A549 (cell line): ENCODE data around the gene ZP3. TPM values are rescaled to one million over a fixed set of nuclear protein-coding genes. Genes with fewer than 3 reads are reported as not detected.

Experiments
- ATAC-seq, 2 experiments: fragments of 200-7000 bp in 1 of 2; fragments of >200 bp in 1 of 2; cut with Nextera tagmentation in 1 of 2; cut with Tn5 transposase in 1 of 2; 3 replicates each; pipeline versions ENCODE4 v1.8.0 to v1.9.1; 2018 to 2020; ENCODE audit warnings: mild to moderate bottlenecking in 1 of 2, moderate library complexity in 1 of 2
- CTCF ChIA-PET: fragments of 300-600 bp; sonication (Branson Sonifier 250); formaldehyde crosslinking; extraction: SDS; loops from one replicate; lab custom pipeline; 2021; ENCODE audit warnings: antibody characterized with exemption, inconsistent platforms; lab: Yijun Ruan, JAX
- POLR2A ChIA-PET: fragments of 350-600 bp; formaldehyde crosslinking; extraction: SDS; loops from one replicate; lab custom pipeline; 2021; ENCODE audit warnings: antibody characterized with exemption, inconsistent platforms; lab: Yijun Ruan, JAX
- DNase-seq, 2 experiments: peaks; one replicate each; pipeline versions ENCODE4 v3.0.0 to v3.0.0-alpha.2; 2011 to 2016; ENCODE audit warnings: low read depth in 1 of 2, low spot score in 1 of 2
- FAIRE-seq: peaks from 2 replicates; lab custom pipeline; 2011; peaks lifted over from hg19 to GRCh38; lab: Jason Lieb, UNC
- H3K27ac ChIP-seq, 2 experiments: fragments of >200 bp; sonication (Bioruptor Twin); formaldehyde crosslinking; 3 replicates each; pipeline ENCODE4 v1.5.1; 2016 to 2017
- H3K4me1 ChIP-seq: fragments of >200 bp; sonication (Bioruptor Twin); formaldehyde crosslinking; 3 replicates; pipeline ENCODE4 v1.6.1; 2016
- H3K4me2 ChIP-seq: fragments of >200 bp; sonication (Bioruptor Twin); formaldehyde crosslinking; 3 replicates; pipeline ENCODE4 v1.6.1; 2016
- H3K4me3 ChIP-seq: fragments of >200 bp; sonication (Bioruptor Twin); formaldehyde crosslinking; 3 replicates; pipeline ENCODE4 v1.5.1; 2016
- H3K9me3 ChIP-seq: fragments of >200 bp; sonication (Bioruptor Twin); formaldehyde crosslinking; 3 replicates; pipeline ENCODE4 v1.6.1; 2016
- BCL3 ChIP-seq: fragments of >200 bp; sonication (Bioruptor Twin); formaldehyde crosslinking; IDR thresholded peaks from 3 replicates; pipeline ENCODE4 v1.6.1; 2016
- BHLHE40 ChIP-seq: IDR thresholded peaks from 2 replicates; pipeline ENCODE4 v1.6.1; 2012; ENCODE audit warnings: low read depth, low read length, inconsistent platforms
- CEBPB ChIP-seq, 2 experiments: fragments of >200 bp in 1 of 2; sonication (Bioruptor Twin) in 1 of 2; formaldehyde crosslinking in 1 of 2; IDR thresholded peaks; 2 replicates each; pipeline ENCODE4 v1.6.1; 2012 to 2016
- CTCF ChIP-seq: fragments of >200 bp; sonication (Bioruptor Twin); formaldehyde crosslinking; IDR thresholded peaks from 3 replicates; pipeline ENCODE4 v1.5.1; 2016
- EHMT2 ChIP-seq: fragments of 200-600 bp; sonication (generic); IDR thresholded peaks from 2 replicates; pipeline ENCODE4 v1.6.1; 2016; ENCODE audit warnings: antibody characterized with exemption, low read depth, mild to moderate bottlenecking, moderate library complexity
- ELK1 ChIP-seq: fragments of 150-350 bp; IDR thresholded peaks from 2 replicates; pipeline ENCODE4 v1.6.1; 2014; ENCODE audit warnings: low read depth, mild to moderate bottlenecking, low read length
- EP300 ChIP-seq, 2 experiments: fragments of >200 bp; sonication (Bioruptor Twin); formaldehyde crosslinking; IDR thresholded peaks; 2 replicates in 1 of 2; 3 replicates in 1 of 2; pipeline ENCODE4 v1.6.1; 2016 to 2017
- FOXS1 ChIP-seq: fragments of 250-450 bp; sonication (Bioruptor Pico); IDR thresholded peaks from 2 replicates; pipeline ENCODE4 v1.5.0; 2020; ENCODE audit warnings: mild to moderate bottlenecking, moderate library complexity
- GATA3 ChIP-seq: IDR thresholded peaks from 2 replicates; pipeline ENCODE4 v1.6.1; 2012; ENCODE audit warnings: borderline replicate concordance
- HDAC2 ChIP-seq: fragments of 200-600 bp; sonication (generic); IDR thresholded peaks from 2 replicates; pipeline ENCODE4 v1.6.1; 2016
- HOXB5 ChIP-seq: fragments of 250-450 bp; sonication (Bioruptor Pico); IDR thresholded peaks from 2 replicates; pipeline ENCODE4 v1.5.0; 2020; ENCODE audit warnings: mild to moderate bottlenecking, moderate library complexity
- JUN ChIP-seq, 2 experiments: fragments of >200 bp; sonication (Bioruptor Twin); formaldehyde crosslinking; IDR thresholded peaks; 2 replicates in 1 of 2; 3 replicates in 1 of 2; pipeline ENCODE4 v1.6.1; 2016 to 2017
- JUNB ChIP-seq: fragments of >200 bp; sonication (Bioruptor Twin); formaldehyde crosslinking; IDR thresholded peaks from 2 replicates; pipeline ENCODE4 v1.6.1; 2016
- MAFK ChIP-seq: fragments of 450-650 bp; IDR thresholded peaks from 2 replicates; pipeline ENCODE4 v1.6.1; 2014; ENCODE audit not compliant: partially characterized antibody
- MAX ChIP-seq: IDR thresholded peaks from 2 replicates; pipeline ENCODE4 v1.6.1; 2012
- MAZ ChIP-seq: fragments of 150-350 bp; IDR thresholded peaks from 2 replicates; pipeline ENCODE4 v1.6.1; 2014; ENCODE audit warnings: antibody characterized with exemption, low read depth, low read length, borderline replicate concordance
- MYC ChIP-seq: IDR thresholded peaks from 2 replicates; pipeline ENCODE4 v1.6.1; 2012; ENCODE audit warnings: mild to moderate bottlenecking, inconsistent platforms, low read length, improper control_type of control experiment, borderline replicate concordance
- PHF8 ChIP-seq: fragments of 200-600 bp; sonication (generic); IDR thresholded peaks from 2 replicates; pipeline ENCODE4 v1.6.1; 2016; ENCODE audit warnings: low read depth, mild to moderate bottlenecking, antibody characterized with exemption, moderate library complexity, borderline replicate concordance
- REST ChIP-seq: fragments of 200-600 bp; sonication (generic); IDR thresholded peaks from 2 replicates; pipeline ENCODE4 v1.6.1; 2016; ENCODE audit warnings: antibody characterized with exemption, mild to moderate bottlenecking, moderate library complexity
- RFX5 ChIP-seq: fragments of 450-650 bp; IDR thresholded peaks from 2 replicates; pipeline ENCODE4 v1.7.1; 2014; ENCODE audit warnings: antibody characterized with exemption, mild to moderate bottlenecking, moderate library complexity
- SMC3 ChIP-seq: fragments of >200 bp; sonication (Bioruptor Twin); formaldehyde crosslinking; IDR thresholded peaks from 3 replicates; pipeline ENCODE4 v1.6.1; 2018; ENCODE audit warnings: inconsistent platforms
- TFCP2L1 ChIP-seq: fragments of 250-450 bp; sonication (Bioruptor Pico); IDR thresholded peaks from 2 replicates; pipeline ENCODE4 v1.5.0; 2021; ENCODE audit warnings: mild to moderate bottlenecking
- TP53 ChIP-seq: fragments of 250-450 bp; sonication (Bioruptor Pico); IDR thresholded peaks from 2 replicates; pipeline ENCODE4 v1.5.0; 2021; ENCODE audit warnings: mild to moderate bottlenecking, moderate library complexity
- USF2 ChIP-seq: fragments of 450-650 bp; IDR thresholded peaks from 2 replicates; pipeline ENCODE4 v1.6.1; 2014; ENCODE audit warnings: antibody characterized with exemption
- ZC3H11A ChIP-seq: fragments of 450-650 bp; IDR thresholded peaks from 2 replicates; pipeline ENCODE4 v1.6.1; 2014; ENCODE audit warnings: antibody characterized with exemption, mild to moderate bottlenecking
- ZNF302 ChIP-seq: fragments of 250-450 bp; sonication (Bioruptor Pico); IDR thresholded peaks from 2 replicates; pipeline ENCODE4 v1.9.0; 2021; ENCODE audit warnings: inconsistent platforms, mild to moderate bottlenecking, moderate library complexity
- WGBS: methylation state at CpG from one replicate; pipeline ENCODE4 v1.1.6; 2017; ENCODE audit errors: missing lambda C conversion rate; 5-methylcytosine and 5-hydroxymethylcytosine counted together
- polyA plus RNA-seq, 4 experiments: library from polyadenylated mRNA; depleted of rRNA in 3 of 4; stranded (reverse); fragments of >200 nt; fragmentation: RNase III in 1 of 4; extraction: RNeasy Plus Mini Kit Qiagen cat#74134 plus additional on column Dnase treatment in 1 of 4; gene quantifications; 2 replicates in 3 of 4; 3 replicates in 1 of 4; pipeline ENCODE4 v1.2.3, GENCODE V29; 2011 to 2017

The ZP3 gene
- polyA plus RNA-seq, 2 of the 4 experiments (the other 2 are of a cell fraction) = 21.4 to 26.5 TPM

GRCh38 chr7:76377186-76377918 lies 47.4 kb upstream of the ZP3 start:
- 38% methylated on average over 9 of the region's 9 CpGs for WGBS
- Histone ChIP-seq H3K9me3 (no peaks in the 10 kb centered on the region), H3K4me3 (no peak overlapping the region), H3K4me2 (peak overlapping the region; percentile 59), H3K4me1 (peaks cover 60% of the 10 kb centered on the region), H3K27ac (peak overlapping the region; percentile 89 to 96)
- ChIA-PET POLR2A (interaction anchor here (0.7 to 1.5 kb wide), 3 partner anchors 13 to 92 kb away, joined by 3 to 6 read pairs (median 3); no protein-coding TSS in a partner anchor), CTCF (interaction anchor here (0.6 to 4.9 kb wide), 4 partner anchors 12 to 115 kb away, joined by 3 to 28 read pairs (median 12); partner anchors contain the start of gene YWHAG)
- ATAC-seq (peak; percentile 21 to 34; a peak in 4 of 6 replicates), DNase-seq (peak in 1 of 2 experiments; percentile 70), FAIRE-seq (no peak)
- TF ChIP-seq BHLHE40 (no peak), HOXB5 (CRISPR knock-in tag) (peak; percentile 23; the same call in 1 of the 2 replicates), CEBPB (IDR thresholded peaks at IDR 0.05) (0 out of 4 replicates have a peak, but pooled peaks of 1 of the 2 experiments have one; percentile 8), JUN (IDR thresholded peaks at IDR 0.05) (0 out of 5 replicates have a peak, but pooled peaks of 1 of the 2 experiments have one; percentile 26), FOXS1 (CRISPR knock-in tag) (no peak), EHMT2 (no peak), GATA3 (0 out of 2 replicates have a peak, but pooled peaks have one; percentile 4), SMC3 (no peak), RFX5 (no peak), TFCP2L1 (CRISPR knock-in tag) (no peak), PHF8 (no peak), BCL3 (0 out of 3 replicates have a peak, but pooled peaks have one; percentile 26), MYC (no peak; the same call in 1 of the 2 replicates), HDAC2 (no peak), JUNB (no peak), CTCF (no peak), MAX (peak; percentile 25; the same call in 1 of the 2 replicates)
- TF ChIP-seq, all 56 proteins: peak for 6

- 88% methylated on average over 7 of the region's 7 CpGs for WGBS
- ChIA-PET POLR2A (no interaction called here), CTCF (no interaction called here)
- FAIRE-seq (no peak), DNase-seq (no peak), ATAC-seq (no peak)
- Histone ChIP-seq H3K9me3 (no peaks in the 10 kb centered on the region), H3K4me2 (peak overlapping the region; percentile 68), H3K27ac (peak overlapping the region; percentile 89 to 96), H3K4me3 (0 out of 3 replicates have a peak overlapping the region, but pooled peaks have one; percentile 28), H3K4me1 (peaks cover 42% of the 10 kb centered on the region)
- TF ChIP-seq GATA3 = no peak
- peak; percentile 6; the same call in 1 of the 2 replicates for TF ChIP-seq MAX
- TF ChIP-seq MAFK = no peak
- TF ChIP-seq FOXS1 (CRISPR knock-in tag) = no peak
- TF ChIP-seq EP300 (IDR thresholded peaks at IDR 0.05) = no peak
- TF ChIP-seq TP53 (CRISPR knock-in tag) = 0 out of 2 replicates have a peak, but pooled peaks have one; percentile 43
- TF ChIP-seq MYC = no peak
- no peak for TF ChIP-seq ZC3H11A
- TF ChIP-seq USF2 = no peak
- no peak for TF ChIP-seq MAZ
- peak; percentile 64 for TF ChIP-seq ZNF302
- TF ChIP-seq HOXB5 (CRISPR knock-in tag) = no peak
- TF ChIP-seq REST = no peak
- TF ChIP-seq JUN (IDR thresholded peaks at IDR 0.05) = no peak
- TF ChIP-seq ELK1 = no peak
Measured at GRCh38 chr7:76380623-76380966, 44.2 kb upstream of the ZP3 start.
